Stimulated activated CD4-positive, alpha-beta T cell treated with anti-CD3 and anti-CD28 coated beads, Interleukin-4, amount 100 ng/mL, for 1 hour (primary cell): ENCODE measurements around the gene UPK2.
A peak's percentile ranks its signal among the peaks of the same experiment; 100 is the strongest.

ENCODE experiments used
- DNase-seq: peaks from one replicate; pipeline ENCODE4 v3.0.0-alpha.2; 2020

The UPK2 gene

GRCh38 chr11:118996926-118997626 is 41.0 kb downstream of the UPK2 start:
- peak; percentile 29 for DNase-seq

GRCh38 chr11:118997627-118998387 is 41.7 kb downstream of the UPK2 start, which contains the start of gene CENATAC:
Gene CENATAC (plus strand): TSS chr11:118998138. CDS start chr11:118998198, 60 bp downstream.
- DNase-seq: peak; percentile 97

- no peak for DNase-seq
Observed at GRCh38 chr11:118998388-118998717, 42.3 kb downstream of the UPK2 start.

GRCh38 chr11:118998822-118999221 is 42.7 kb downstream of the UPK2 start:
- no peak for DNase-seq

GRCh38 chr11:119000906-119001305 is 44.8 kb downstream of the UPK2 start:
- no peak for DNase-seq

GRCh38 chr11:119006656-119007055 is 50.6 kb downstream of the UPK2 start:
- DNase-seq: no peak
